Activated CD4-positive, alpha-beta T cell treated with anti-CD3 and anti-CD28 coated beads, Interleukin-2, Interleukin-6, amounts not matched to agents 100 ng/mL and 50 ng/mL, durations not matched to agents 16 hours and 8 hours (primary cell): Measurements from ENCODE around the gene CAPN15.
"Not testable (repeated sequence)": the region's sequence is repeated elsewhere in the genome, so short reads cannot be mapped to it uniquely, and the experiment has no call there.

Experiments used
- DNase-seq: peaks from one replicate; pipeline ENCODE4 v3.0.0-alpha.2; 2020

CAPN15 gene

GRCh38 chr16:595094-595528 lies 67.6 kb downstream of the CAPN15 start:
- DNase-seq, result no peak

GRCh38 chr16:595942-596735 lies 68.6 kb downstream of the CAPN15 start:
- DNase-seq, result no peak

GRCh38 chr16:596736-597060 lies 69.2 kb downstream of the CAPN15 start:
- DNase-seq, result no peak

GRCh38 chr16:597655-598054 lies 70.1 kb downstream of the CAPN15 start:
- DNase-seq, result not testable (repeated sequence)

- no peak for DNase-seq
Measured at GRCh38 chr16:598823-599739, 71.6 kb downstream of the CAPN15 start.

GRCh38 chr16:600781-601180 lies 73.3 kb downstream of the CAPN15 start:
- DNase-seq, result no peak

- no peak for DNase-seq
Measured at GRCh38 chr16:603933-604332, 76.4 kb downstream of the CAPN15 start.
